Measurements from ENCODE around the gene GALNT2.

DNA sequence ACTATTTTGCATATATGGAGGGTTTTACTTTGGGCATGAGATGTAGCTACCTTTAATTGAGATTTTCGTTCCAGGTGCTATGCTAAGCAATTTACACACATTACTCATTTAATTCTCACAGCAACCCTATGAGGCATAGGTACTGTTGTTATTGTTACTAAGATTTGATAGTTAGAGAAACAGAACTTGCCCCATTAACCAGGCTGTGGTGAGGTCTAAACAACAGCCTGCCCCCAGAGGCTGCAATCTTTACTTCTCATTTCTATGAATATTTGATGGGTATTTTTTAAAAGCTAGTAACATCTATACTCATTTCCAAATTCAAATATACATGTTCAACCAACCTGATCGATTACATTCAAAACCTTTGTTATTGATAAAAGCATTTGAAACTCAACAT is 155.6 kb downstream of the GALNT2 start:
- TF ChIP-seq POLR2A (IDR thresholded peaks at IDR 0.05): no peak
- TF ChIP-seq, protein P1, sequence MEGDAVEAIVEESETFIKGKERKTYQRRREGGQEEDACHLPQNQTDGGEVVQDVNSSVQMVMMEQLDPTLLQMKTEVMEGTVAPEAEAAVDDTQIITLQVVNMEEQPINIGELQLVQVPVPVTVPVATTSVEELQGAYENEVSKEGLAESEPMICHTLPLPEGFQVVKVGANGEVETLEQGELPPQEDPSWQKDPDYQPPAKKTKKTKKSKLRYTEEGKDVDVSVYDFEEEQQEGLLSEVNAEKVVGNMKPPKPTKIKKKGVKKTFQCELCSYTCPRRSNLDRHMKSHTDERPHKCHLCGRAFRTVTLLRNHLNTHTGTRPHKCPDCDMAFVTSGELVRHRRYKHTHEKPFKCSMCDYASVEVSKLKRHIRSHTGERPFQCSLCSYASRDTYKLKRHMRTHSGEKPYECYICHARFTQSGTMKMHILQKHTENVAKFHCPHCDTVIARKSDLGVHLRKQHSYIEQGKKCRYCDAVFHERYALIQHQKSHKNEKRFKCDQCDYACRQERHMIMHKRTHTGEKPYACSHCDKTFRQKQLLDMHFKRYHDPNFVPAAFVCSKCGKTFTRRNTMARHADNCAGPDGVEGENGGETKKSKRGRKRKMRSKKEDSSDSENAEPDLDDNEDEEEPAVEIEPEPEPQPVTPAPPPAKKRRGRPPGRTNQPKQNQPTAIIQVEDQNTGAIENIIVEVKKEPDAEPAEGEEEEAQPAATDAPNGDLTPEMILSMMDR (IDR thresholded peaks at IDR 0.05 in 8 of 11, conservative IDR thresholded peaks at IDR 0.05 in 3 of 11): no peak

Measured in spleen (tissue), 7 donors.